Right ventricle myocardium inferior (tissue), 1 donor: ENCODE measurements around the gene SLC1A5. TPM values are rescaled to one million over a fixed set of nuclear protein-coding genes. Genes with fewer than 3 reads are reported as not detected.
"Not testable (repeated sequence)": the region's sequence is repeated elsewhere in the genome, so short reads cannot be mapped to it uniquely, and the experiment has no call there.

Source experiments
- ATAC-seq: fragments of 200-7000 bp; cut with Tn5 transposase; one replicate; pipeline ENCODE4 v1.9.1; 2020; ENCODE audit warnings: mild to moderate bottlenecking, moderate library complexity
- DNase-seq: peaks from one replicate; pipeline ENCODE4 v3.0.0; 2021; ENCODE audit errors: missing footprints
- intact Hi-C: fragments of 100-400 bp; cut with DNase I; formaldehyde crosslinking; loops from one replicate; pipeline ENCODE4 v1.11.0; 2022
- total RNA-seq: library from RNA; stranded (reverse); fragmentation: NEBNext Ultra II Directional; extraction: Animal tissue kit (Norgen Biotek cat#: 25700); gene quantifications from one replicate; pipeline ENCODE4 v1.2.1, GENCODE V29; 2021
- donor health status: DM: no; HTN: yes; CAD: no; lungs with severe emphysema.

The SLC1A5 gene
- total RNA-seq, 1 donor from 2014 or later, result 10.1 TPM

GRCh38 chr19:46776927-46777911 lies 11.2 kb downstream of the SLC1A5 start:
- no peak for DNase-seq
- intact Hi-C loops, result no loop called here
- ATAC-seq, result no peak

DNA sequence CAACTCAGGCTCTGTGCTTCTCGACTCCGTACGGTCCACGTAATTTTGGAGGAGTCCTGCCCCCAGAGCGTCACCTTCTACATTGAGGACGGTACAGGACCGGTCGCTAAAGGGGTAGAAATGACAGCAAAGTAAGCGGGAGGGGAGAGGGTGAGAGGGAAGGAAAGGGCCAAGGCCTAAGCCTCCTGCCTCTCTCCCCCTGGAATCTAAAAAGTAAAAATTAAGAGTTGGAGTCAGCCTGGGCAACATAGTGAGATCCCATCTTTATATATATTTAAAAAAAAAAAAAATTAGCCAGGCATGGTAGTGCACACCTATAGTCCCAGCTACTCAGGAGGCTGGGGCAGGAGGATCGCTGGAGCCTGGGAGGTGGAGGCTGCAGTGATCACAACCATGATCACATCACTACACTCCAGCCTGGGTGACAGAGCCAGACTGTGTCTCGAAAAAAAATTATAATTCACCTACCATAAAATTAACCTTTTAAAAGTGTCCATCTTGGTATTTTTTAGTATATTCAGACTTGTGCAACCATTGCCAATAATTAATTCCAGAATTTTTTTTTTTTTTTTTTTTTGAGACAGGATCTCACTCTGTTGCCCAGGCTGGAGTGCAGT lies 12.6 kb downstream of the SLC1A5 start:
- DNase-seq (no peak), ATAC-seq (no peak)
- intact Hi-C loops, result no loop called here

DNA sequence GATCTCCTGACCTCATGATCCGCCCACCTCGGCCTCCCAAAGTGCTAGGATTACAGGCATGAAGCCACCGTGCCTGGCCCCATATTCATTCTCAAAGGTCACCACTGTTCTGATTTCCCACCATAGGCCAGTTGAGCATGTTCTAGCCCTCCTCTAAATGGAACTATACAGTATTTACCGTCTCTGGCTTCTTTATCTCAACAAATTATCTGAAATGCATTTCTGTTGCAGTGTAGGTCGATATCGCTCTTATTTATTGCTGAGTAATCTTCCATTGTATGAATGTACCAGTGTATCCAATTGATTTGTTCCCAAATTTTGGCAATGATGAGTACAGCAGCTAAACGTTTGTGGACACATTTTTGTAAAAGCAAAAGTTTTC lies 15.4 kb downstream of the SLC1A5 start:
- DNase-seq (no peak), ATAC-seq (no peak)
- intact Hi-C loops, result no loop called here

- intact Hi-C loops, result no loop called here
Measured at GRCh38 chr19:46772170-46773017, 16.0 kb downstream of the SLC1A5 start.

GRCh38 chr19:46768746-46769145 lies 19.6 kb downstream of the SLC1A5 start:
- intact Hi-C loops, DNase-seq, ATAC-seq: not testable (repeated sequence)

More at GRCh38 chr19:46772170-46773017, 16.0 kb downstream of the SLC1A5 start:
- DNase-seq (no peak), ATAC-seq (no peak)

GRCh38 chr19:46766569-46767317 lies 21.7 kb downstream of the SLC1A5 start:
- intact Hi-C loops, result no loop called here
- ATAC-seq (no peak), DNase-seq (peak; percentile 82)

GRCh38 chr19:46764817-46765291 lies 23.5 kb downstream of the SLC1A5 start:
- peak; percentile 32 for ATAC-seq
- intact Hi-C loops, result no loop called here
- no peak for DNase-seq

DNA sequence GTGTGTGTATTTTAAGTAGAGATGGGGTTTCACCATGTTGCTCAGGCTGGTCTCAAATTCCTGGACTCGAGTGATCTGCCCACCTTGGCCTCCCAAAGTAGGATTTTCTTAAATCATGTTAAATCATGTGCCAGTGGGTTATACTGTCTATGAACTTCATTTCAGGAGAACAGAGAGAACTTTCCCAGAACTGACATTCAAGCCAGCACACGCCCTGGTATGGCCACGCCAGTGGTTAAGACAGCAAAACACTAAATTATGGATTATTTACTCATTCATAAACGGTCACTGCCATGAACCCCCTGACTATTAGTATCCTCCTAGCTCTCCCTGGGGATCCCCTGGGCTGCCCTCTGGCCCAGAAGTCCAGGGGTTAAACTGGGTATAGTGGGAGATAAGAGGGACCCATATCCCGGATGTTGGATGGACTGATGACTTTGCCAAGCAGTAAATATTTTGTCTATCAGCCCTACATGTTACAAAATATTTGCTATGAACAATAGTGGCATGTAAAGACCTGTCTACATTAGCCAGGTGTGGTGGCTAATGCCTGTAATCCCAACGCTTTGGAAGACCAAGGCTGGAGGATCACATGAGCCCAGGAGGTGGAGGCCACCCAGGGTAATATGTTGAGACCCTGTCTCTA lies 26.0 kb downstream of the SLC1A5 start:
- ATAC-seq, result no peak
- DNase-seq, result no peak
- intact Hi-C loops, result no loop called here

- ATAC-seq (no peak), DNase-seq (no peak)
- intact Hi-C loops, result no loop called here
Measured at GRCh38 chr19:46761418-46761831, 27.0 kb downstream of the SLC1A5 start.

GRCh38 chr19:46760897-46761296 lies 27.5 kb downstream of the SLC1A5 start:
- ATAC-seq, intact Hi-C loops, DNase-seq: not testable (repeated sequence)

- intact Hi-C loops, result no loop called here
- ATAC-seq (no peak), DNase-seq (no peak)
Measured at GRCh38 chr19:46760363-46760762, 28.0 kb downstream of the SLC1A5 start.

DNA sequence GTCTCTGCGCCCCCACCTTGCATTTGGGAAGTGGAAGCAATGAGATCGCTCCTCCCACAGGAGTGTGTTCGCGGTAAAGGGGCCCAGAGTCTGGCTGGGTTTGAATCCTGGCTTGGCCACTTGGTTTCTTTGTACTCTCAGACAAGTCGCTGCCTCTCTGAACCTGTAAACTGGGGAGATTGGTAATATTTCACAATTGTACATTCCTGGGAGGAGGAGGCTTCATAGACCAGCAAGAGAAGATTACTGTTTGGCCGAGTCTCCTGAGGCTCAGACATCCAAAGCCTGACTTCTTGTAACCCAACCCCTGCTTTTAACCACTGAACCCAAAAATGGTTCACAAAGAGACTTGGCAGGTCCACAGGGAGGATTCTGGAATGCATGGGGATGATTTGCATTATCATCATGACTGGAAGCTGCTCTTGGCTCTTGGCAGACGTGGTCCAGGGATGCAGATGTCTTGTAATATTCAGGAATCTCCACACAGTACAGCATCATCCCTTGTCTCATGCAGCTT lies 28.5 kb downstream of the SLC1A5 start:
- intact Hi-C loops, result loop anchor here (5.0 kb wide), 1 partner anchor 232 kb away; no protein-coding TSS in a partner anchor
- peak; percentile 40 for ATAC-seq
- no peak for DNase-seq

DNA sequence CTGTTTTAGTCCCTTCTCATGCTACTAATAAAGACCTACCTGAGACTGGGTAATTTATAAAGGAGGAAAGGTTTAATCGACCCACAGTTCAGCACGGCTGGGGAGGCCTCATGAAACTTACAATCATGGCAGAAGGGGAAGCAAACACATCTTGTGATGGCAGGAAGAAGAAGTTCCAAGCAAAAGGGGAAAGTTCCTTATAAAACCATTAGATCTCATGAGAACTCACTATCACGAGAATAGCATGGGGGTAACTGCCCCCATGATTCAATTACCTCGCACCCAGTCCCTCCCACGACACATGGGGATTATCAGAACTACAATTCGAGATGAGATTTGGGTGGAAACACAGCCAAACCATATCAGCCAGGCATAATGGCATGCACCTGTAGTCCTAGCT lies 29.2 kb downstream of the SLC1A5 start:
- DNase-seq (no peak), ATAC-seq (no peak)
- intact Hi-C loops, result loop anchor here (5.0 kb wide), 1 partner anchor 233 kb away; no protein-coding TSS in a partner anchor

GRCh38 chr19:46756544-46756888 lies 31.9 kb downstream of the SLC1A5 start:
- DNase-seq, result no peak
- ATAC-seq, result no peak
- intact Hi-C loops, result loop anchor here (5.0 kb wide), 1 partner anchor 236 kb away; no protein-coding TSS in a partner anchor

DNA sequence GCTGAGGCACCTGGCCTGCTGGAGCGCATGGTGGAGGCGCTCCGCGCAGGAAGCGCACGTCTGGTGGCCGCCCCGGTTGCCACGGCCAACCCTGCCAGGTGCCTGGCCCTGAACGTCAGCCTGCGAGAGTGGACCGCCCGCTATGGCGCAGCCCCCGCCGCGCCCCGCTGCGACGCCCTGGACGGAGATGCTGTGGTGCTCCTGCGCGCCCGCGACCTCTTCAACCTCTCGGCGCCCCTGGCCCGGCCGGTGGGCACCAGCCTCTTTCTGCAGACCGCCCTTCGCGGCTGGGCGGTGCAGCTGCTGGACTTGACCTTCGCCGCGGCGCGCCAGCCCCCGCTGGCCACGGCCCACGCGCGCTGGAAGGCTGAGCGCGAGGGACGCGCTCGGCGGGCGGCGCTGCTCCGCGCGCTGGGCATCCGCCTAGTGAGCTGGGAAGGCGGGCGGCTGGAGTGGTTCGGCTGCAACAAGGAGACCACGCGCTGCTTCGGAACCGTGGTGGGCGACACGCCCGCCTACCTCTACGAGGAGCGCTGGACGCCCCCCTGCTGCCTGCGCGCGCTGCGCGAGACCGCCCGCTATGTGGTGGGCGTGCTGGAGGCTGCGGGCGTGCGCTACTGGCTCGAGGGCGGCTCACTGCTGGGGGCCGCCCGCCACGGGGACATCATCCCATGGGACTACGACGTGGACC lies 32.4 kb downstream of the SLC1A5 start:
- intact Hi-C loops, result loop anchor here (5.0 kb wide), 1 partner anchor 236 kb away; no protein-coding TSS in a partner anchor
- DNase-seq (no peak), ATAC-seq (no peak)

DNA sequence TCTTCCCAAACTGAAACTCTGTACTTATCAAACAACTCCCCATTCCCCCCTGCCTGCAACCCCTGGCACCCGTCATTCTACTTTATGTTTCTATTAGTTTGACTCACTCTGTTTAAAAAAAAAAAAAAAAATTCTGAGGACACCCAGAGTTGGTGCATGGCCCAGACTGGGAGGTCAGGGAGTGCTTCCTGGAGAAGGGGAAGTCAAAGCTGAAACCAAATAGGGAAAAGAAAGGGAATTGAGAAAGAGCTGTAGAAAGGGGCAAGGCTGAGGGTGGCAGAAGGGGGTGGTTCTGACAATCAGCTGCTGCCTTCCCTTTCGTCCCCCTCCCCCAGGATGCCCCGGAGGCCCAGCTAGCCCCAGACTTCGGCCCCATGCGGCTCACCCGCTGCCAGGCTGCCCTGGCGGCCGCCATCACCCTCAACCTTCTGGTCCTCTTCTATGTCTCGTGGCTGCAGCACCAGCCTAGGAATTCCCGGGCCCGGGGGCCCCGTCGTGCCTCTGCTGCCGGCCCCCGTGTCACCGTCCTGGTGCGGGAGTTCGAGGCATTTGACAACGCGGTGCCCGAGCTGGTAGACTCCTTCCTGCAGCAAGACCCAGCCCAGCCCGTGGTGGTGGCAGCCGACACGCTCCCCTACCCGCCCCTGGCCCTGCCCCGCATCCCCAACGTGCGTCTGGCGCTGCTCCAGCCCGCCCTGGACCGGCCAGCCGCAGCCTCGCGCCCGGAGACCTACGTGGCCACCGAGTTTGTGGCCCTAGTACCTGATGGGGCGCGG lies 33.1 kb downstream of the SLC1A5 start:
- DNase-seq, result no peak
- intact Hi-C loops, result loop anchor here (5.0 kb wide), 1 partner anchor 237 kb away; no protein-coding TSS in a partner anchor
- ATAC-seq, result peak; percentile 9
